ENCODE results near the gene GPR87.

DNA sequence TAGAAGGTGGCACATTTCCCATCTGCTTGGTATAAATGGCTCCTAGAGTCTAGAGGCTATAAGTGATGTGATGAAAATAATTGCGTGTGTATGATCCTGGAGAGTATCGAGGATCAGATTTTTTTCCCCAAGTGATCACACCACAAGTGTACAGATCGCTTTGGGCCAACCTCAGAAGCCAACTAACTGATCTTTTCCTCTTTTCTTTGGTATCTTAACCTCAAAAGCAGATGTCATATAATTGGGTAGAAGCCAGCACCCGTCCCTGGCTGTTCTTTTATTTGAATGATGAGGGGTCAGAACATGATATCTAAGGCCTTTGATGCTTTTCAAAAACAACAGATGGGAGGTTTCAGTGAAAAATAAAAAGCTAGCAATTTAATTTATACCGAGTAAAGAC lies 41.5 kb downstream of the GPR87 start:
- TF ChIP-seq, protein P1, sequence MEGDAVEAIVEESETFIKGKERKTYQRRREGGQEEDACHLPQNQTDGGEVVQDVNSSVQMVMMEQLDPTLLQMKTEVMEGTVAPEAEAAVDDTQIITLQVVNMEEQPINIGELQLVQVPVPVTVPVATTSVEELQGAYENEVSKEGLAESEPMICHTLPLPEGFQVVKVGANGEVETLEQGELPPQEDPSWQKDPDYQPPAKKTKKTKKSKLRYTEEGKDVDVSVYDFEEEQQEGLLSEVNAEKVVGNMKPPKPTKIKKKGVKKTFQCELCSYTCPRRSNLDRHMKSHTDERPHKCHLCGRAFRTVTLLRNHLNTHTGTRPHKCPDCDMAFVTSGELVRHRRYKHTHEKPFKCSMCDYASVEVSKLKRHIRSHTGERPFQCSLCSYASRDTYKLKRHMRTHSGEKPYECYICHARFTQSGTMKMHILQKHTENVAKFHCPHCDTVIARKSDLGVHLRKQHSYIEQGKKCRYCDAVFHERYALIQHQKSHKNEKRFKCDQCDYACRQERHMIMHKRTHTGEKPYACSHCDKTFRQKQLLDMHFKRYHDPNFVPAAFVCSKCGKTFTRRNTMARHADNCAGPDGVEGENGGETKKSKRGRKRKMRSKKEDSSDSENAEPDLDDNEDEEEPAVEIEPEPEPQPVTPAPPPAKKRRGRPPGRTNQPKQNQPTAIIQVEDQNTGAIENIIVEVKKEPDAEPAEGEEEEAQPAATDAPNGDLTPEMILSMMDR (conservative IDR thresholded peaks at IDR 0.05 in 1 of 2, IDR thresholded peaks at IDR 0.05 in 1 of 2; ENCODE audit: extremely low read depth in 1 of 2, insufficient read depth in 1 of 2, low read depth in 1 of 2, low read length in 2 of 2) = no peak
- TF ChIP-seq EZH2 (IDR thresholded peaks at IDR 0.05; ENCODE audit: borderline replicate concordance, low read length) = no peak

All from mammary epithelial cell (primary cell).